Left lung (tissue), 10 donors: ENCODE data around the gene P2RY6. TPM values are rescaled to one million over a fixed set of nuclear protein-coding genes. Genes with fewer than 3 reads are reported as not detected.

Experiments used
- ATAC-seq: fragments of 200-7000 bp; cut with Tn5 transposase; one replicate; pipeline ENCODE4 v1.9.1; 2020; ENCODE audit warnings: moderate library complexity
- DNase-seq, 4 donors: peaks; one replicate each; pipeline ENCODE4 v3.0.0-alpha.2; 2013 to 2020
- H3K27ac ChIP-seq, 2 donors: fragments of 200-600 bp; sonication (generic) in 1 of 2; one replicate each; pipeline versions ENCODE4 v1.5.0 to v1.8.0; 2020 to 2021
- H3K27me3 ChIP-seq, 2 donors: fragments of 200-600 bp; sonication (generic) in 1 of 2; one replicate each; pipeline versions ENCODE4 v1.5.0 to v1.8.0; 2020 to 2021
- H3K36me3 ChIP-seq, 2 donors: fragments of 200-600 bp; sonication (generic) in 1 of 2; one replicate each; pipeline versions ENCODE4 v1.5.0 to v1.8.0; 2020 to 2021
- H3K4me1 ChIP-seq, 2 donors: fragments of 200-600 bp; one replicate each; pipeline ENCODE4 v1.8.0; 2021
- H3K4me3 ChIP-seq, 2 donors: fragments of 200-600 bp; sonication (generic) in 1 of 2; one replicate each; pipeline versions ENCODE4 v1.5.0 to v1.8.0; 2020 to 2021; ENCODE audit warnings: mild to moderate bottlenecking in 1 of 2
- H3K9me3 ChIP-seq, 2 donors: fragments of 200-600 bp; sonication (generic) in 1 of 2; one replicate each; pipeline versions ENCODE4 v1.5.0 to v1.8.0; 2020 to 2021
- CTCF ChIP-seq, 2 donors: fragments of 200-600 bp; sonication (generic) in 1 of 2; IDR thresholded peaks; one replicate each; pipeline versions ENCODE4 v1.5.0 to v1.8.0; 2021; ENCODE audit warnings: antibody characterized with exemption in 2 of 2
- intact Hi-C, 2 donors: fragments of 100-400 bp; cut with DNase I; formaldehyde crosslinking; loops; one replicate each; pipeline versions ENCODE4 v1.11.2 to v1.14.2; 2022
- polyA plus RNA-seq, 6 donors: library from polyadenylated mRNA; unstranded; fragments of 120-200 nt; gene quantifications; one replicate each; pipeline ENCODE4 v1.2.1, GENCODE V29; 2013; ENCODE audit not compliant: insufficient read length in 6 of 6
- total RNA-seq, 2 donors: library from RNA; stranded (reverse); fragmentation: NEBNext Ultra II Directional; extraction: Animal tissue kit (Norgen Biotek cat#: 25700); gene quantifications; one replicate each; pipeline ENCODE4 v1.2.1, GENCODE V29; 2021
- donor health status: DM: no; HTN: yes; CAD: no.
- donor health status: DM: no; HTN: no; CAD: no.

The P2RY6 gene
- total and polyA plus RNA-seq, 8 donors = 0.87 to 4.8 (median 1.9) TPM

GRCh38 chr11:73344191-73344607, 72.1 kb downstream of the P2RY6 start:
- no peak for ATAC-seq
- peaks cover 0 to 10% of the 10 kb centered on the region in 2 donors for H3K4me1 ChIP-seq
- no peaks in the 10 kb centered on the region for H3K27me3 ChIP-seq
- H3K36me3 ChIP-seq = peaks cover 0 to 19% of the 10 kb centered on the region in 2 donors
- intact Hi-C loops = loop anchor here in 1 of 2 donors (5.0 kb wide), 1 partner anchor 37 kb away; the partner anchor contains the start of gene ARHGEF17
- H3K9me3 ChIP-seq = no peaks in the 10 kb centered on the region
- no peak overlapping the region for H3K4me3 ChIP-seq
- H3K27ac ChIP-seq = no peak overlapping the region
- TF ChIP-seq CTCF (IDR thresholded peaks at IDR 0.05) = no peak
- DNase-seq = peak in 1 of 4 donors; percentile 67

- Histone ChIP-seq H3K27me3 (no peaks in the 10 kb centered on the region), H3K4me3 (no peak overlapping the region), H3K4me1 (peaks cover 0 to 14% of the 10 kb centered on the region in 2 donors), H3K9me3 (no peaks in the 10 kb centered on the region), H3K36me3 (peaks cover 0 to 19% of the 10 kb centered on the region in 2 donors), H3K27ac (no peak overlapping the region)
- intact Hi-C loops = no loop called here
- DNase-seq (no peak), ATAC-seq (no peak)
- TF ChIP-seq CTCF (IDR thresholded peaks at IDR 0.05) = no peak
Observed at GRCh38 chr11:73345481-73346160, 73.5 kb downstream of the P2RY6 start.

GRCh38 chr11:73346186-73346935, 74.2 kb downstream of the P2RY6 start:
- no peaks in the 10 kb centered on the region for H3K9me3 ChIP-seq
- H3K27me3 ChIP-seq = no peaks in the 10 kb centered on the region
- no peak for TF ChIP-seq CTCF (IDR thresholded peaks at IDR 0.05)
- peaks cover 0 to 22% of the 10 kb centered on the region in 2 donors for H3K4me1 ChIP-seq
- intact Hi-C loops = no loop called here
- H3K36me3 ChIP-seq = peaks cover 0 to 19% of the 10 kb centered on the region in 2 donors
- H3K4me3 ChIP-seq = no peak overlapping the region
- no peak overlapping the region for H3K27ac ChIP-seq
- ATAC-seq = no peak
- DNase-seq = no peak

- no peak for TF ChIP-seq CTCF (IDR thresholded peaks at IDR 0.05)
- intact Hi-C loops = no loop called here
Observed at GRCh38 chr11:73347067-73347466, 74.9 kb downstream of the P2RY6 start.

More at GRCh38 chr11:73347067-73347466, 74.9 kb downstream of the P2RY6 start:
- Histone ChIP-seq H3K9me3 (no peaks in the 10 kb centered on the region), H3K27ac (no peak overlapping the region), H3K36me3 (peaks cover 0 to 19% of the 10 kb centered on the region in 2 donors), H3K4me1 (peaks cover 0 to 24% of the 10 kb centered on the region in 2 donors), H3K27me3 (no peaks in the 10 kb centered on the region), H3K4me3 (no peak overlapping the region)
- DNase-seq = no peak
- no peak for ATAC-seq

Other genes starting within 250 kb of the P2RY6 start
- gene FCHSD2, start 130.0 kb upstream of the P2RY6 start, total RNA-seq = 10 to 100 TPM; 48.7 to 58.2 TPM
- 10 to 100 TPM; 46.2 to 49.6 (median 48.3) TPM for gene FCHSD2, start 130.0 kb upstream of the P2RY6 start, polyA plus RNA-seq
- gene P2RY2, start 54.1 kb upstream of the P2RY6 start, total RNA-seq = 10 to 100 TPM in 1 of 2 donors, 1 to 10 TPM in 1; 9.3 to 10.3 TPM
- gene P2RY2, start 54.1 kb upstream of the P2RY6 start, polyA plus RNA-seq = 1 to 10 TPM in 5 of 6 donors, under 1 TPM in 1; 0.83 to 1.5 (median 1.2) TPM
- 10 to 100 TPM; 56.3 to 69.1 TPM for gene ARHGEF17, start 35.9 kb downstream of the P2RY6 start, total RNA-seq
- gene ARHGEF17, start 35.9 kb downstream of the P2RY6 start, polyA plus RNA-seq = 10 to 100 TPM; 76.2 to 95.8 (median 84.9) TPM
- 10 to 100 TPM; 11.7 to 30.7 TPM for gene RELT, start 104.1 kb downstream of the P2RY6 start, total RNA-seq
- 1 to 10 TPM; 2.7 to 5.2 (median 3.3) TPM for gene RELT, start 104.1 kb downstream of the P2RY6 start, polyA plus RNA-seq